NCI-H187 treated with DMSO at 0.1 percent for 48 hours (cell line): ENCODE data around the gene SPAG9.

Source experiments
- DNase-seq: peaks from one replicate; lab custom pipeline; 2025; lab: John Stamatoyannopoulos, UW

Gene SPAG9

GRCh38 chr17:51044976-51045375 is 75.7 kb downstream of the SPAG9 start:
- DNase-seq = no peak

- DNase-seq = no peak
Observed at GRCh38 chr17:51036084-51036483, 84.6 kb downstream of the SPAG9 start.

- no peak for DNase-seq
Observed at GRCh38 chr17:51035431-51035830, 85.2 kb downstream of the SPAG9 start.

- no peak for DNase-seq
Observed at GRCh38 chr17:51034800-51035199, 85.9 kb downstream of the SPAG9 start.

- DNase-seq = no peak
Observed at GRCh38 chr17:51032850-51033249, 87.8 kb downstream of the SPAG9 start.

- no peak for DNase-seq
Observed at GRCh38 chr17:51029568-51030463, 90.9 kb downstream of the SPAG9 start.

- no peak for DNase-seq
Observed at GRCh38 chr17:51029142-51029541, 91.5 kb downstream of the SPAG9 start.

GRCh38 chr17:51028176-51028863 is 92.3 kb downstream of the SPAG9 start:
- no peak for DNase-seq

GRCh38 chr17:51018541-51018940 is 102.1 kb downstream of the SPAG9 start:
- no peak for DNase-seq

GRCh38 chr17:51017270-51017669 is 103.4 kb downstream of the SPAG9 start:
- no peak for DNase-seq

GRCh38 chr17:51016099-51016498 is 104.6 kb downstream of the SPAG9 start:
- DNase-seq = no peak

GRCh38 chr17:51015145-51015558 is 105.5 kb downstream of the SPAG9 start:
- DNase-seq = no peak

- no peak for DNase-seq
Observed at GRCh38 chr17:51014129-51014528, 106.5 kb downstream of the SPAG9 start.

- no peak for DNase-seq
Observed at GRCh38 chr17:51013322-51013721, 107.3 kb downstream of the SPAG9 start.

- DNase-seq = no peak
Observed at GRCh38 chr17:51012538-51012937, 108.1 kb downstream of the SPAG9 start.

GRCh38 chr17:51010173-51010675 is 110.4 kb downstream of the SPAG9 start:
- DNase-seq = no peak

- no peak for DNase-seq
Observed at GRCh38 chr17:51006601-51007000, 114.1 kb downstream of the SPAG9 start.

GRCh38 chr17:51005768-51006167 is 114.9 kb downstream of the SPAG9 start:
- no peak for DNase-seq

- DNase-seq = no peak
Observed at GRCh38 chr17:51004249-51004648, 116.4 kb downstream of the SPAG9 start.

- peak; percentile 16 for DNase-seq
Observed at GRCh38 chr17:51000835-51001638, 119.6 kb downstream of the SPAG9 start.

- DNase-seq = no peak
Observed at GRCh38 chr17:50995668-50996067, 125.0 kb downstream of the SPAG9 start.

GRCh38 chr17:50993544-50993943 is 127.1 kb downstream of the SPAG9 start:
- no peak for DNase-seq
